Inflammatory macrophage treated with lipopolysaccharide for 1 hour (primary cell): Measurements from ENCODE around the gene CNTNAP2.

Experiments
- DNase-seq, 2 donors: peaks; one replicate each; pipeline ENCODE4 v3.0.0-alpha.2; 2020 to 2022

Gene CNTNAP2

GRCh38 chr7:148337246-148337965, 2220.8 kb downstream of the CNTNAP2 start:
- DNase-seq, result no peak

GRCh38 chr7:148337995-148338747, 2221.6 kb downstream of the CNTNAP2 start:
- DNase-seq, result no peak

- DNase-seq, result no peak
Measured at GRCh38 chr7:148340438-148341280, 2224.1 kb downstream of the CNTNAP2 start.

- DNase-seq, result no peak
Measured at GRCh38 chr7:148344406-148344805, 2227.8 kb downstream of the CNTNAP2 start.

DNA sequence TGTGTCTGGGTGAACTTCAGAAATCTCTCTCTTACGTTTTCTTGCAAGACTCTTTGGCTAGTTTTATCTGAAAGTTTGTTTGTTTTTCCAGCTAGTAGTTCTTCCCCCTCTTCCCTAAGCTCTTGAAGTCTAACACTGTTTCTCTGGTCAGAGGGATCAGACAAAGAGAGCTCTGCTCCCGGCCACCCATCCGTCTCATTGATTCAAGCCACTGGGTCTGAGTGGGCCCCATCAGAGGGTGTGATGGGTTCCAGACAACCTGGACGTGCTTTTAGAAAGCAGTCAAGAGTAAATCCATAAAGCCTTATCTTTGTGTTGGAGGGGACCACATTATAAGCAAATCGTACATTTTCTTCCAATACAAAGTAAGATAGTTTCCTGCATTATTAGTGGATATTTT, 2231.4 kb downstream of the CNTNAP2 start:
- DNase-seq, result no peak

DNA sequence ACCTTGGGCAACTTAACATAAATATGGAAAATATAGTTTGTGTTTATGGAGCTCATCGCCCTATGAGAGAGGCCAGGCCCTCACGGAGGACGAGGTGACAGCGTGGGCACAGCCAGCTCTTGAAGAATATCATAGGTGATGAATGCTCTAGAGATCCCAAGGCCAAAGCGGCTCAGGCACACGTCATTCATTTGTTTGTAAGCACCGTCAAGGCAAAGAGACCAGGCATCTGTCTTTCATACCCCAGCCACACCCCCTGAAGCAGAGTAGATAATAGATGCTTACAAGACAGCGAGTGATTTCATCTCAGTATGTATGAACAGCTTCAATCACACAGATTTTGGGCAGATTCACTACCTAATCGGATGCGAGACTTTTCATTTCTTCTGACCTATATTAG, 2231.9 kb downstream of the CNTNAP2 start:
- DNase-seq, result no peak

GRCh38 chr7:148356303-148356702, 2239.7 kb downstream of the CNTNAP2 start:
- no peak for DNase-seq

- DNase-seq, result no peak
Measured at GRCh38 chr7:148362541-148362940, 2245.9 kb downstream of the CNTNAP2 start.

- DNase-seq, result no peak
Measured at GRCh38 chr7:148367731-148368475, 2251.3 kb downstream of the CNTNAP2 start.

GRCh38 chr7:148368562-148368961, 2252.0 kb downstream of the CNTNAP2 start:
- no peak for DNase-seq

GRCh38 chr7:148371280-148371937, 2254.8 kb downstream of the CNTNAP2 start:
- no peak for DNase-seq

- no peak for DNase-seq
Measured at GRCh38 chr7:148374396-148375259, 2258.0 kb downstream of the CNTNAP2 start.

DNA sequence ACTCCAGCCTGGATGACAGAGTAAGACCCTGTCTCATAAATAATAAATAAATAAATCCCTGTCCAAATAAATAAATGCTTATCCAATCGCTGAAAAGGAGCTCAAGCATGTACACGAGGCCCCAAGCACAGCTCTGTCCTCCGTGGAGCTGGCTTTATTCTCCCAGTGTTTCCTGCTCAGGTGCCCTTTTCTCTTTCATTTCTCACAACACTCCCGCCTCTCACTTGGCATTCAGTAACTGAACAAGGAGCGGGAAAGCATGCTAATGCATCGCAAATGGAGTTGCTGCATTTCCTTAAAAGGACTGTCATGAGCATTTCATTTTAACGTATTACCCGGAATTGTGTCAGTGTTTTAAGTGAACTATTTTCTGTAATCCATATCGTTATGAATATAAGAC, 2263.1 kb downstream of the CNTNAP2 start:
- DNase-seq, result no peak

DNA sequence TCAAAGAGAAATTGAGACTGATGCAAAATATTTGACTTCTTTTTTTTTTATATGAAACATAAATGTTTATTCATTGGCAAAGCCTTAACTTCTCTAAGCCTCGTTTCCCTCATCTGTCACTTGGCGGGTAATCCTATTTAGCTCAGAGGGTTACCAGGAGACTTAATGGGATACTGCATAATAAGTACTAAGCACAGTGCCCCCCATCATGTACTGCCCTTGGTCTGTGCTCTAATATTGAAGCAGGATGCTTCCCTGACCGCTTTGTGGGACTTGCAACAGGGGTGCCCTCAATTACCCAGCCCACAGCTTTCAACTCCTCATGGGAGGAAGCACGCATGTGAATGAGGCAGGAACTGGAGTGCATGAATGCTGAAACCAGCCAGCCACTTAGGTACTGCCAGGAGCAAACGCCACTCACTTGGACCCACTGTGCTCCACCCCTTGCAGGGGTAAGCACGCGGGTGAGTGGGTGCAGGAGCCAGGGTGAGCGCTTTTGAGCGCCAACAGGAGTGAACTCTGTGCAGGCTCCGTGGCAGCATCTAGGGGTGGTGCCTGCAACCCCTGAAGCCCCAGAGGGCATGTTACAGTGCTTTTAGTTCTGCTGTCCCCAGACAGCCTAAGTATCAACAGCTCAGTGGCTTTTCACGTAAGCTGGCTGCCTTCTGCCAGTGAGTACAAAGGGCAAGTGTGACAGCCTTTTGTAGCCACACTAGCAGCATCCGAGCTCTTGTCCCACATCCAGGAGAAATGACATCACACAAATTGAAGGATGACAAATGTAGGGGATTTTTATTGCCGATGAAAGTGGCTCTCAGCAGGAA, 2264.2 kb downstream of the CNTNAP2 start:
- DNase-seq, result no peak

DNA sequence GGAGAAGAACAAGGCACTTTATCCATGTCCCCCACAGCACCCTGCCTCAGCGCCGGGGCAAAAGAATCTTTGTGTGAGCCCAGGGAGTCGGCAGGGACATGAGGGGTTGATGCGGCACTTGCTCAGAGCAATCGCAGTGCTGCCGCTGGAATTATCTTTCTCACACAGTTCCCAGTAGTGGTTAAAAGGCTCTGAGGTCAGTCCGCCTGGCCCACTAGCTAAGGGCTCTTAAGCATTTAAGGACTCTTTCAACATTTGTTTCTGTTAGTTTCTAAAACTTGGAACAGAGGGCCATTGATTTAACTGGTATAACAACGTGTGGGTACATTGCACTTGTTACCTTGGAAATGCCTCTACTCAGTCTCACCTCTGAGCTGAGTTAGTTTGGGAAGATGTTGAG, 2266.0 kb downstream of the CNTNAP2 start:
- no peak for DNase-seq

DNA sequence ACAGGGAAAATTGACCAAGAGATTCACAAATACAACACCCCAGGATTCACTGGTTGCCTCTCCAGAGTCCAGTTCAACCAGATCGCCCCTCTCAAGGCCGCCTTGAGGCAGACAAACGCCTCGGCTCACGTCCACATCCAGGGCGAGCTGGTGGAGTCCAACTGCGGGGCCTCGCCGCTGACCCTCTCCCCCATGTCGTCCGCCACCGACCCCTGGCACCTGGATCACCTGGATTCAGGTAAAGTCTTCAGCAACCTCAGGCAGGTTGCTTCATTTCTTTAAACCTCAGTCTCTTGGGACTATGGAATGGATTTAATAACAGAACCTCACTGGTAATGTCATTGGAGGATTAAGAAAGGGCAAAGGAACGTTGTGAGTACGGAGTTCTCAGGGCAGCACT, 2267.1 kb downstream of the CNTNAP2 start:
- DNase-seq, result no peak

GRCh38 chr7:148385009-148385682, 2268.5 kb downstream of the CNTNAP2 start:
- DNase-seq, result no peak

- no peak for DNase-seq
Measured at GRCh38 chr7:148390381-148390780, 2273.8 kb downstream of the CNTNAP2 start.

- no peak for DNase-seq
Measured at GRCh38 chr7:148391591-148391990, 2275.0 kb downstream of the CNTNAP2 start.

GRCh38 chr7:148394582-148394981, 2278.0 kb downstream of the CNTNAP2 start:
- no peak for DNase-seq
